Epithelial cell of proximal tubule (primary cell): ENCODE measurements around the gene ADAD2. TPM values are rescaled to one million over a fixed set of nuclear protein-coding genes. Genes with fewer than 3 reads are reported as not detected.

ENCODE experiments used
- DNase-seq: peaks from one replicate; pipeline ENCODE4 v3.0.0-alpha.2; 2011; ENCODE audit warnings: low read depth
- H3K4me3 ChIP-seq: 2 replicates; pipeline ENCODE4 v1.5.1; 2011; ENCODE audit warnings: low read depth, mild to moderate bottlenecking, low read length
- CTCF ChIP-seq: conservative IDR thresholded peaks from 2 replicates; pipeline ENCODE4 v1.5.1; 2012; ENCODE audit warnings: low read depth, mild to moderate bottlenecking, low read length
- total RNA-seq: library from RNA; depleted of rRNA; stranded (reverse); fragments of >200 nt; gene quantifications from 2 replicates; pipeline ENCODE4 v1.2.3, GENCODE V29; 2015

Gene ADAD2
- total RNA-seq, 1 donor from 2014 or later: not detected

GRCh38 chr16:84176192-84177053 lies 14.5 kb upstream of the ADAD2 start:
- H3K4me3 ChIP-seq: no peak overlapping the region
- DNase-seq: no peak
- no peak for TF ChIP-seq CTCF

- no peak for TF ChIP-seq CTCF
- no peak overlapping the region for H3K4me3 ChIP-seq
- peak; percentile 54 for DNase-seq
These were observed 13.2 kb upstream of the ADAD2 start for GRCh38 chr16:84177741-84178073.

- H3K4me3 ChIP-seq: no peak overlapping the region
- DNase-seq: no peak
- no peak for TF ChIP-seq CTCF
These were observed 12.7 kb upstream of the ADAD2 start for GRCh38 chr16:84178146-84178765.

GRCh38 chr16:84178892-84179611 lies 11.9 kb upstream of the ADAD2 start:
- H3K4me3 ChIP-seq: no peak overlapping the region
- DNase-seq: no peak
- no peak for TF ChIP-seq CTCF

- no peak overlapping the region for H3K4me3 ChIP-seq
- no peak for DNase-seq
- TF ChIP-seq CTCF: no peak
These were observed 11.2 kb upstream of the ADAD2 start for GRCh38 chr16:84179612-84180320.

- no peak for DNase-seq
- TF ChIP-seq CTCF: no peak
- no peak overlapping the region for H3K4me3 ChIP-seq
These were observed 10.3 kb upstream of the ADAD2 start for GRCh38 chr16:84180519-84181140.
